Raji (cell line): ENCODE measurements around the gene FOXK1.

Experiments used
- POLR2A ChIP-seq: IDR thresholded peaks from 2 replicates; pipeline ENCODE4 v1.6.1; 2011; ENCODE audit warnings: low read depth, low read length, control low read depth; ENCODE audit not compliant: insufficient read depth

Gene FOXK1

DNA sequence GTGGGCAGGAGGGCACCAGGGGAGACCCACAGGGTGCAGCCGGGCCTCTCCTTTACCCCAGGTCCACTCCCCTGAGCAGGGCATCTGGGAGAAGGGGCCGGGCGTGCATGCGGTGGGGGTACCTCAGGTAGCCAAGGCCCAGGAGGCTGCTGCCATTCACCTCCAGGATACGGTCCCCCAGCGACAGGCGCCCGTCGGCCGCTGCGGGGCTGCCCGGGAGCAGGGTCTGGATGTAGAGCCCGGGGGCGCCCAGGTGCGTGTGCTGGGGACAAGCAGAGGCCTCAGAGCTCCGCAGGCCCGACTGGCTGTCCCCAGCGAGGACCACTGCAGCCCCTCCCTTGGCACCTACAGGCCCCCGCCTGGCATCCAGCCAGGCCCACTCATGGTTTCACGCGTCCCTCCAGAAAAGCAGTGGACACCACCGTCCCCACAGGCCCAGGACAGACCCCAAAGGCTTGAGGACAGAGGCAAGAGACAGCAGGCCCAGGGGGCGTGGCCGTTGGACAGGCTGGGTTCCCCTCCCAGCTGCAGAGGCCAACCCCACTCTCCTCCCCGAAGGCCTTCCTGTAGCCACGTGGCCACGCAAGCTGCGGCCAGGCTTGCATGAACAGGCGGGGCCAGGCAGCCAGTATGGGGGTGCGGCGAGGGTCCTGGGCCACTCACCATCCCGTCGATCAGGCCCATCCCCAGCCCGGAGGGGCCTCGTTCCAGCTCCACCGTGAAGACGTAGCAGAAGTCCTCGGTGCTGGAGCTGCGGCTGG lies 117.6 kb downstream of the FOXK1 start:
- TF ChIP-seq POLR2A, result no peak

DNA sequence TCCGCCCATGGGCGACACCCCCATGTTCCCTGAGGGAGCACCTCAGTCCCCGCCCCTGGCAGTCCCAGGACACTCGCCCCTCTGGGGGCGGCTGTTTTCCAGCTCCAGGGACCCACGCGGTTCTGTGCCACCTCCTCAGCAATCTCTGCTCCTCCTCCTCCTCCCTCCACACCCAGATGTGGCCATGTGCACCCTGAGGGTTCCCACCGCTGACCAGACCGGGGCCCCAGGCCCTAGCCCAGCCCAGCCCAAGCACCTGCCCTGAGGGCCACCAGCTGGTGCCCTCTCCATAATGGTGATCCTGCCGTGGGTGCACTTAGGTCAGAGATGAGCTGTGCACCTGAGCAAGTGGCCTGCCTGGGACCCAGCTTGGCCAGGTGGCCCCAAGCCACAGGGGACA lies 118.4 kb downstream of the FOXK1 start:
- no peak for TF ChIP-seq POLR2A

- TF ChIP-seq POLR2A, result no peak
These were observed 119.1 kb downstream of the FOXK1 start for GRCh38 chr7:4800926-4801838.

GRCh38 chr7:4801839-4802231 lies 119.7 kb downstream of the FOXK1 start:
- no peak for TF ChIP-seq POLR2A

DNA sequence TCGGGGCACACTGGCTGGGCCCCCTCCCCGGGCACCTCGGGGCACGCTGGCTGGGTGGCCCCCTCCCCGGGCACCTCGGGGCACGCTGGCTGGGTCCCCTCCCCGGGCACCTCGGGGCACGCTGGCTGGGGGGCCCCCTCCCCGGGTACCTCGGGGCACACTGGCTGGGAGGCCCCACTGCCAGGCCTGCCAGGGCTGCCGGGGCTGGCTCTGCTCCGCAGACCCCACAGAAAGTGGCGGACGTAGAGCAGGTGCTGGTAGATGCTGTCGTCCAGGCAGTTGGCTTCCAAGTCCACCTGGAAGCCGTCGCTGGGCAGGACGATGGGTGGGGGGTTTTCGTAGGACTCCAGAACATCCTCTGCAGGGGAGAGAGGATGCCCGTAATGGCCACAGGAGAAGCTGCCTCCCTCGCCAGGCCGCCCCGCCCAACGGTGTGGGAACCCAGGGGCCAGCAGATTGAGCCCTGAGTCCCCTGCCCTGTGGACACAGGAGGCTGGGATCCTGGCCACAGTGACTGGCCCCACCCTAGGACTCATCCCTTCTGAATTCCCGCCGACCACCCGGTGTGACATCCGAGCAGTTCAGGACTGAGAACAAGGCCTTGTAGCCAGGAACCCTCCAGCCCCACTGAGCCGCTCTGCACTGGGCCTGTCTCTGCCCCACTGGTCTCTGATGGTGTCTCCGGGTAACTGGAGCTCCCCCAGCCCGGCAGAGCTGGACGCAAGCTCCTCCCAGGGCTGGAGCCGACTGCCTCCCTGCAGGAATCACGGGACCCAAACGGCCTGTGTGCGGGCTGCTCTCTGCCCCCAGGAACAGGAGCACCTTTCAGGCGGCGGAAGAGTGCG lies 121.5 kb downstream of the FOXK1 start:
- no peak for TF ChIP-seq POLR2A

GRCh38 chr7:4805110-4805983 lies 123.3 kb downstream of the FOXK1 start:
- no peak for TF ChIP-seq POLR2A

DNA sequence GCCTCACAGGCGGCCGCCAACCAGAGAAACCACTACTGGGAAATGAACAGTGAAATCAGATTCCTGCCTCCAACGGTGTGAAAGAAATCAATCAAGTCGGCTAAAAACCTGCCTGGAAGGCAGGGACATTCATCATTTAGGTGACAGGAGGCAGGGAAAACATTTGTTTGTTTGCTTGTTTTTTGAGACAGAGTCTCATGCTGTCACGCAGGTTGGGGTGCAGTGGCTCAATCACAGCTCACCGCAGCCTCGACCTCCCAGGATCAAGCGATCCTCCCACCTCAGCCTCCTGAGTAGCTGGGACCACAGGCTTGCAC lies 123.8 kb downstream of the FOXK1 start:
- no peak for TF ChIP-seq POLR2A

- TF ChIP-seq POLR2A, result no peak
These were observed 125.0 kb downstream of the FOXK1 start for GRCh38 chr7:4806983-4807597.

DNA sequence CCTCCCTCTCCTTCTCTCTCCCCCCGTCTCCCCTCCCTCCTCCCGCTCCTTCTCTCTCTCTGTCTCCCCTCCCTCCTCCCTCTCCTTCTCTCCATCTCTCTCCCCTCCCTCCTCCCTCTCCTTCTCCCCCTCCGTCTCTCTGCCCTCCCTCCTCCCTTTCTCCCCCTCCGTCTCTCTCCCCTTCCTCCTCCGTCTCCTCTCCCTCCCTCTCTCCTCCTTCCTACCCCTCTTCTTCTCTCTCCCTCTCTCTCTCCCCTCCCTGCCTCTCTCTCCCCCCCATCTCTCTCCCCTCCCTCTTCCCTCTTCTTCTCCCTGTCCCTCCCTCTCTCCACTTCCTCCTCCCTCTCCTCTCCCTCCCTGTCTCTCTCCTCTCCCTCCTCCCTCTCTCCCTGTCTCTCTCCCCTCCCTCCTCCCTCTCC lies 125.5 kb downstream of the FOXK1 start:
- no peak for TF ChIP-seq POLR2A

- TF ChIP-seq POLR2A, result no peak
These were observed 125.9 kb downstream of the FOXK1 start for GRCh38 chr7:4808026-4808425.

DNA sequence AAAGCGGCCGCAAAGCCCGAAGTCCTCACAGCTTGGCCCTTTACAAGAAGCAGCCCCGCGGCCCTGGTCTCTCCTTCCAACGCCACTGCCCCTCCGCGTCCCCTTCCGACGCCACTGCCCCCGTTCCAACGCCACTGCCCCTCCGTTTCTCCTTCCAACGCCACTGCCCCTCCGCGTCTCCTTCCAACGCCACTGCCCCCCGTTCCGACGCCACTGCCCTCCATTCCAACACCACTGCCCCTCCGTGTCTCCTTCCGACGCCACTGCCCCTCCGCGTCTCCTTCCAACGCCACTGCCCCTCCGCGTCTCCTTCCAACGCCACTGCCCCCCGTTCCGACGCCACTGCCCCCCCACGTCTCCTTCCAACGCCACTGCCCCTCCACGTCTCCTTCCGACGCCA lies 126.5 kb downstream of the FOXK1 start:
- TF ChIP-seq POLR2A, result no peak

DNA sequence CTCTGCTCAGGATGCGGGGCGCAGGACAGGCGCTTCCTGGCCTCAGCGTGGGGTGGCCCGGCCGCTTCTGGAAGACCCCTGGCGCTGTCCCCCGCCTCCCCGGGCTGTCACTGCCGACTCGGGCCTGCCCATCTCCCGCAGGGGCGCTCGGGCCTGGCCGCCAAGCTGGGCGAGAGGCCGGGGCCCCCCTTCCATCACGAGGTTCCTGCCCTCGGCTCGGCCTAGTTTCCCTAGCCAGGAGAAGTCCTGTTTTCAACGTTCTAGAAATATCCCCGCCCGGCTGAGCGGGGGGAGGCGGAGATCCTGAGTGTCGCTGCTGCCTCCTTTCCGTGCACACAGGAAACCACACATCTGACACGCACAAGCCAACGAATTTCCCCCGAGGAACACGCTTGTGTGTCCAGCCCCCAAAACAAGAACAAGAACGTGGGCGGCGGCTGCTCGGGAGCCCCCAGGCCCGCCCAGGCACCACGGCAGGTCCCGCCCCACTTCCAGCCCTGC lies 127.0 kb downstream of the FOXK1 start:
- TF ChIP-seq POLR2A, result no peak

- TF ChIP-seq POLR2A, result no peak
These were observed 127.6 kb downstream of the FOXK1 start for GRCh38 chr7:4809666-4810065.

DNA sequence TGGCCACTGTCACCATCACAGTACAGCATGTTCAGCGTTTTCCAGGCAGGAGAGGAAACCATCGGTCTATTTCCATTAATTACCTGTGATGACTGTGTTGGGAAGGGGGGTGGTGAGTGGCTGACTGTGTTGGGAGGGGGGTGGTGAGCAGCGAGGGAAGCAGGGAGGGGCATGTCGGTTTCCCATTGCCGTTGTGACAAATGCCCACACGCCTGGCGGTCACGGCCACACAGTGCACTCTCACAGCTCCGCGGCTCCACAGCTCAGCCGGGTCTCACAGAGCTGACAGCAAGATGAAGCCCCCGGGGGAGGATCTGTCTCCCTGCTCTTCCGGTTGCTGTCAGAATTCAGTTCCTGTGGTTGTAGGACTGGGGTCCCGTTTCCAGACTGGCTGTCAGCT lies 132.3 kb downstream of the FOXK1 start:
- no peak for TF ChIP-seq POLR2A
